ENCODE results near the gene GJC2.
"Not testable (repeated sequence)": the region's sequence is repeated elsewhere in the genome, so short reads cannot be mapped to it uniquely, and the experiment has no call there.

GJC2 gene

DNA sequence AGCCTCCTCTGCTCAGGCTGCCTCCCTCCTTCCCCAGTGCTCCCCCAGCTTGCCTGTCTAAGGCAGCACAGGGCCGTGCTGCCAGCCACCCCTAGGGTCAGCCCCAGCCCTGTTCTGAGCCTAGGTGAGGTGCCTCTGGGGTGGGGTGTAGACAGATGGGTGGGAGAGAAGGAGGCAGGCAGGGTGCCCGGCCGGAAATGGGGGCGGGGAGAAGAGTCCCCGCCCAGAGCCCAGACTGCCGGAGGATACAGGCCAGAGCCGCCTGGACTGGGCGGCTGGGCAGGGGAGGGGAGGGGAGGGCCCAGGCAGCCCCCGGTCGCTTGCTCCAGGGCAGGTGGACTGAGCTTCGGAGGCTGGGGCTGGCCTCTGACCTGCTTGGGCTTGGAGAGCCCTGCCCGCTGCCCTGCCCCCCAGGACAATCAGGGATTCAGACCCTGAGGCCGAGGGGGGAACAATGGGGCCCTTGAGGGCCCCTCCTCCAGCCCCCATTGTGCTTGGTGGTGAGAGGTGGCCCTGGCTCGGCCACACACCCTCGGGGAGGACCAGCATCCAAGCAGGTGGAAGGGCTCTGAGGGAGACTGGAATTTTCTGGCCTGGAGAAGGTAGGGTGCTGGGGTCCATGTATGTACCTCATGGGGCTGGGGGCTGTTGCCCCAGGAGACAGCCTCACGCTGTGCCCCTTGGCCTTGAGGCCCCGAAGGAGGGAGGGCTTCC, at the start of gene GJC2:
Gene GJC2 (plus strand): TSS at position 525 of the 714 bp plus-strand sequence. CDS start 7,829 bp downstream, outside the sequence.
- no peak for FAIRE-seq

DNA sequence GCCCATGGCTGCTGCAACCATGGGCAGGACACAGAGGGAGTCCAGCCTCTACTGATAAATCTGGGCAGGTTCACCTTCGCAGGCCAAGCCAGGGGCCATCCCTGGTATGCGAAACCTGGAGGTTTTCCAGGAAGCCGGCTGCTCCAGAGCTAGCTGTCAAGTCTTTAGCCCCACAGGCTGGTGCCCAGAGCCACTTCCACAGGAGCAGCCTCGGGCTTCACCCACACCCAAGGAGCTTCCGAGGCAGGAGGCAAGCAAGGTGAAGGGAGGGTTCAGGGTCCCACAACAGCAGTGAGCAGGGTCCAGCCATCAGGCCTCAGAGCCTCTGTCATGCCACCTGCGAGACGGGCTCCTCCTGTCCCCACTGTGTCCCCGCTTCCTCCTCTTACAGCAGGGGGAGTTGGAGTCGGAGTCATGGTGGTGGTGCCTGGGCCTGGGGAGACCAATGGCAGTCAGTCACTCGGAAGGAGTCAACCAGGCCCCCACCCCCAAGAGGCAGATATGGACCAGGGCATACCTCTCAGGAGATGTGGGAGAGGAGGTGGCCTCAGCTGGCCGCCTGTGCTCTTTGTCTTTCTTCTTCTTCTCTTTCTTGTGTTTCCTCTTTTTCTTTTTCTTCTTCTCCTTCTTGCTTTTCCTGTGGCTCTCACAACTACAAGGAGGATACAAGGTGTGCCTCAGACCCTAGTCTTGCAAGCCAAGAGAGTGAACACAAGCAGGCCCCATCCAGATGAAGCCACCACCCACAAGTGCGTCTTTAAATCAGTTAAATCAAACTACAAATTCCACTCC, 48.7 kb upstream of the GJC2 start:
- FAIRE-seq = no peak

GRCh38 chr1:228101614-228101993, 48.1 kb upstream of the GJC2 start:
- no peak for FAIRE-seq

DNA sequence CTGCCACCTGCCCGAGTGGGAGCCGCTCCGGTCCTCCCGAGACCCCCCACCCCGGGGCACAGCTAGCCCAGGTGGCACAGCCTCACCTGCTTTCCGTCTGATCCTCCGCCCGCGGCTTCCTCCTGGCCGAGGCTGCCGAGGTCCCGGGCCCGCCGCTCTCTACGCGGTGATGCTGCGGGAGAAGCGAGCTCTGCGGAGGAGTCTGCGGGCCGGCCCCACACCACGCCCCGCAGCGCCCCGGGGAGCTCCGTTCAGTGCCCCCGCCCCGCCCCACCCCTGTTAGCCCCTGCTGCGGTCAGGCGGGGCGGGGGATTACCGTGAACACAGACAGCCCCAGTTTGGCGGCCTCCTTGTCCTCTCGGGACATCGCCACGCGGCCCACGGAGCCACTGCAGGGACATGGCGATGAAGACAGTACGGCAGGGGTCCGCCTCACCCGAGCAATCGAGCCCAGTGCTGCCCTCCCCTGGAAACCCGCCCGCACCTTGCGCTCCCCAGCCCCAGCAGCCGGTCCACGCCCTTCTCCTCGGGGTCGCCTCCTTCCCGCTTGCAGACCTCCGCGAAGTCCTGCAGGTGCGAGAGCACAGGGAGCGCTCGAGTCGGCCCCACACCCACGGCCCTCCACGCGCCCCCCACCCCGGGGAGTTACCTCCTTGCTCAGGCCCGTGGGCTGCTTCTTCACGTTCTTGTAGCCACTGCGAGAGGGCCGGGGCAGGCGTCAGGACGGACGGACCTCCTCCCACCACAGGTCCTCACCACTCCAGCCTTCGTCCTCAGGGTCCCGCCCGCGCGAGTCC, 47.5 kb upstream of the GJC2 start:
- FAIRE-seq = no peak

GRCh38 chr1:228102791-228103620, 46.7 kb upstream of the GJC2 start, which contains the start of gene C1orf35:
Gene C1orf35 (minus strand): TSS chr1:228103325. CDS start chr1:228103227, 98 bp downstream.
- no peak for FAIRE-seq

DNA sequence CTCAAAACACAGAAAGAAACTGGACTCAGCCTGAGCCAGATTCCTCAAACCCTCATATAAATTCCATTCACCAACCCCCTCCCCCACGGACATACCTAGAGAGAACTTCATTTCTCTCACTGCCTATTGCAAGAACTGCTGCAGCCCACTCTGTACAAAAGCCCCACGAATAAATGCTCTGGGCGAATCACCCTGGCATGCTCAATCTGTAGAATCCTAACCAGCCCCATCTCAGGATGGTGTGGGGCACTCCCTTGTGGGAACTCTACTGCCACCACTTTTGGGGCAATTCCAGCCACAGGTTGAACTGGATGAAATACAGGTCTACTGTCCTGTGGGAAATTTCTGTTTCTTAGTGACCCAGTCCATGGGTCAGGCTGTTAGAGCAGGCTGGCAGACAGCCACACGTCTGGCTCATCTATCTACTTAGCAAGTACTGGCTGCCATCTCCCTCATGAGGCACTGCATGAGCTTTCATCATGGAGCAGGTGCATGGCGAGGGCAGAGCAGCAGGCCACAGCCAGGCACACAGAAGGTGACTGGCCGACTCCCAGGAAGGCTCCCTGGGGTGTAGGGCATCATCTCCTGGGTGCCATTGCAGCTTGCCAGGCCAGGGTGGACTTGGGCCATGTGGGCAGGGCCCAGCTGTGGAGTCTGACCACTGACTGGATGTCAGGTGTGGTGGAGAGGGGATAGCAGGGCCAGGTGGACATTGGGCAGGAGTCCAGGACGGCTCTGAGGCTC, 45.0 kb upstream of the GJC2 start:
- FAIRE-seq = no peak

DNA sequence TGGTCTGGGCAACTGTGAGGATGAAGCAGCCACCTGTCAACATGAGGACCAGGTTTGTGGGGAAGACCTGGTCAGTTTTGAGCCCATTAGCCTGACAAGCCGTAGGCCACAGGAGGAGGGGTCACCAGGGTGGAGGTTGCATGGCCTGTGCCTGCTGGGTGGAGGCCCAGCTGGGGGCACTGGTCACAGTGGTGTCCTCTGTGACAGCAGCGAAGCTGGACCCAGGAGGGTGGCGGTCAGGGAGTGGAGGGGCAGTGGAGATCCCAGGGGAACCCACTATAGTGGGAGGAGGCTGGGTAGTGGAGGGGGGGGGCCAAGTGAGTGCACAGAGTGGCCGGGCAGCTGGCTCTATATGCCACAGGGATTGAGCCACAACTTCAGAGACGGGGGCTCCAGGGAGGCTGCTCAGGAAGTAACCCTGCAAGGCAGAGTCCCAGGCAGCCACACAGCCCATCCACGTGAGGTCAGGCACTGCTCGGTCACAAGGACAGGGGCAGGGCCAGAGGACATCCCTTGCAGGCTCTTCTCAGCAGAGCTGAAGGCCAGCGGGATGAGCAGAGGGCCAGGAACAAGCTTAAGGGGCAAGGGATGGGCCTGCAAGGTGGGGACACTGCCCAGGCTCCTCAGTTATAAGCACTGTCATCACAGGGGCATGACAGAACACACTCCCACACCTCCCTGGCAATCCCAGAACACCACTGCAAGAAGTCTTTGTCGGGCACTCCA, 44.3 kb upstream of the GJC2 start:
- FAIRE-seq = no peak

DNA sequence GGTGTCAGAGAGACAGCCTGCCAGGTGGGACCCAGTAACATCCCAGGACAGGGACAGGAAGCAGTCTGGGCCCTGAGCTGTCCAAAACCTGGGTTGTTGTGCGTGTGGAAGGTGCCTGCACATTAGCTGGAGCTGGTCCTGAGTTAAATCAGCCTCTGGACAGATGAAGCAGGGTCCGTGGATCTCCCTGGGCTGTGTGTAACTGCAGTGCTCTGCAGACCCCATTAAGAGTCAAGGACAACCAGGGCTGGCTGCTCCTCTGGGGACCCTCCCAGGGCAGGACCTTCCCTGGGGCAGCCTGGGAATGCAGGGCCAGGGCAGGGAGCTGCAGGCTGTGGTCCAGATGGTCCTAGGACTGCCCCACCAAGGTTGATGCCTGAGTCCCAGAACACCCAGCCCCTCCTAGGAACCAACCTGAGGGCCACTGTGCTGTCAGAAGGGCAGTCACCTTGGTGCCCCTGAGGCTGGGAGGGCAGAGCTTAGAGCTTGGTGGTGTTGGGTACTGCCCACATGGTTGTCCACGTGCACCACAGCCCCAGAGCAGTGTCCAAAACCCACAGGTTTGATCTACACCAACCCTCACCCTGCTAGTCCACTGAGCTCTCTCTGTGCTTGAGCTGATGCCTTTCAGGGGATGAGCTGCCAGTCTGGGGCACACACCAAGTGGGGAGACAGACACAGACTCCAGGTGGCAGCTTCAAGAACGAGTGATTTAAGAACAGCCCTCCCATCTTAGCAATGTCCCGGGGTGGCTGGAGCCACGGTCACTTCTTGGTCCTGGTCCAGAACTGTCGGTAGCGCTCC, 43.5 kb upstream of the GJC2 start:
- FAIRE-seq = no peak

- FAIRE-seq = no peak
Observed at GRCh38 chr1:228106800-228107054, 43.0 kb upstream of the GJC2 start.

DNA sequence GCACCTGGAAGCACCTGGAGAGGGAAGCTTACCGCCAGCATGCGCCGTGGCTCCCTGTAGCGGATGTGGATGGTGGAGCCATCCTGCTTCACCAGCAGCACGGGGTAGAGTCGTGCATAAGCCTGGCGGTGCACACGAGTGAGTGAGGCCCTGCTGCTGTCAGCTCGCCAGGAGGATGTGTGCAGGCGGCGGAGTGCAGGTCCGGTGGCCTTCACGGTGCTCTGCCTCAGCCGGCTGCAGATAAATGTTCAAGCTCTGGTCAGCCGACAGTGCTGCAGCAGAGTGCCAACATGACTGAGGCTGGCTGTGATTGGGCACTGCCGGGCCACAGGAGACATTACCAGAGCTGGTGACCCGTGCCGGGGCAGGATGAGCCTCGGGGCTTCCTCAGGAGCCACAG, 42.1 kb upstream of the GJC2 start:
- no peak for FAIRE-seq

DNA sequence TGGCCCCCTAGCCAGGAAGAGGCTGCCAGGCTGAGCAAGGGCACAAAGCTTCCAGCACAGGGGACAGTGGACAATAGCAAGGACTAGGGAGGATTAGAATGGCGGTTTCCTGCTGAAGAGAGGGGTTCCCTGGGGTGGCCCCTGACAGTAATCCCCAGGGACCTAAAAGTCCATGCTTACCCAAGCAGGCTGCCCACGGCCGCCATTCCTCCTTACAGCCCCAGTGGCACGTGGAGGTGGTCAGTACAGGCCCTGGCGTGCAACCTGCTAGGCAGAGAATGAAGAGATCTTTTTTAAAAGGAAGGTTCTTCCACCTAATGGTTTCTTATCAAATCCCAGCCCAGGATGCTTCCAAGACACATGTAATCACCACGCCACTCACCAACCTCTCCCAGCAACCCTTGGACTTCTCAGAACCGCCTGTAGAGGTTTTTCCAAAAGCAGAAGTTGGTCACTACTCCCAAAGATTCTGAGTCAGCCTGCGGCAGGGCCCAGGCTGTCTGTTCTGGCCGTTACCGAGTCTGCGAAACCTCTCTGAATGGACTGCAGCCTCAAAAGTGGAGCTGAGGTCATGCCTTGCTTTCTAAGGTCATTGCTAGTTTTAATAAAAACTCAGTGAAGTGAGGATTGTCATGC, 41.6 kb upstream of the GJC2 start:
- no peak for FAIRE-seq

- no peak for FAIRE-seq
Observed at GRCh38 chr1:228108742-228109072, 41.0 kb upstream of the GJC2 start.

- FAIRE-seq = no peak
Observed at GRCh38 chr1:228109073-228109961, 40.4 kb upstream of the GJC2 start, which contains the start of gene MRPL55. Gene MRPL55 (minus strand): TSS chr1:228109299. CDS start chr1:228108260, 1,039 bp downstream.

- no peak for FAIRE-seq
Observed at GRCh38 chr1:228109962-228110488, 39.7 kb upstream of the GJC2 start.

- no peak for FAIRE-seq
Observed at GRCh38 chr1:228110556-228110955, 39.2 kb upstream of the GJC2 start.

- not testable (repeated sequence) for FAIRE-seq
Observed at GRCh38 chr1:228111315-228111714, 38.4 kb upstream of the GJC2 start.

DNA sequence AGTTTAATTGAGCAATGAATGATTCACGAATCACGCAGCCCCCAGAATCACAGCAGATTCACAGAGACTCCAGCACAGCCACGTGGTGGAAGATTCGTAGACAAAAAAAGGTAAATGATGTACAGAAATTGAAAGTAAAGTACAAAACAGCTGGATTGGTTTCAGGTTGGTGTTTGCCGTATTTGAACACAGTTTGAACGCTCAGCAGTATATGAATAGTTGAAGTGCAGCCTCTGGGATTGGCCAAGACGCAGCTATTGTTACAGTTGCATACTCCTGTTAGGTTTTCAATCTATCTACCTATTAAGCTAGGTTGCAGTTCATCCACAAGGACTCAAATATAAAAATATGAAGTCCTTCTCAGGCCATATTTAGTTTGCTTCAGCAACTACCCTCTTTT, 37.6 kb upstream of the GJC2 start:
- FAIRE-seq = no peak

- no peak for FAIRE-seq
Observed at GRCh38 chr1:228112617-228113016, 37.1 kb upstream of the GJC2 start.

DNA sequence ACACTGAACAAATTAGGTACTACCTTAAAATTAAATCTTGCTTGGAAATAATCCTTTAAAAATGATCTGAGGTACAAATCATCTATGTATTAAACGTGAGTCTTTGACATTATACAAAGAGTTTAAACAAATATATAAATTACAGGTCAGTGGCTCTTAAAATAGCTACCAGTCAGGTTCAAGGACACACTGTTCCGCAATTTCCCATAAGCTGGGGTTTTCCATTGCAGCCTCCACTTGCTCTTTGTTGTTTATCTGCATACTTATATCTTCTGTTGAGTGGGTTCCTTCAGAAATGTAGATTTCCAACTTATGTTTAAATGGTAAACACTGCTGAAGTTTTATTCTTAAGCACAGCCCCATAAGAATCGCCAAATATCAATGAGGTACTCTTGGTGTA, 34.9 kb upstream of the GJC2 start:
- no peak for FAIRE-seq
